Measurements from ENCODE around the gene TAS1R2.
"Not testable (repeated sequence)": the region's sequence is repeated elsewhere in the genome, so short reads cannot be mapped to it uniquely, and the experiment has no call there.

Gene TAS1R2

GRCh38 chr1:18901147-18901951 lies 41.9 kb upstream of the TAS1R2 start:
- H3K4me3 ChIP-seq (ENCODE audit: low read depth, low read length) = peak overlapping the region; percentile 80
- no peak for TF ChIP-seq CTCF (conservative IDR thresholded peaks at IDR 0.05; ENCODE audit: low read depth, low read length)
- DNase-seq (ENCODE audit: low read depth) = no peak

- no peak overlapping the region for H3K4me3 ChIP-seq (ENCODE audit: low read depth, low read length)
- no peak for TF ChIP-seq CTCF (conservative IDR thresholded peaks at IDR 0.05; ENCODE audit: low read depth, low read length)
- no peak for DNase-seq (ENCODE audit: low read depth)
These were observed 40.9 kb upstream of the TAS1R2 start for GRCh38 chr1:18900303-18900841.

GRCh38 chr1:18899363-18900049 lies 40.0 kb upstream of the TAS1R2 start:
- H3K4me3 ChIP-seq (ENCODE audit: low read depth, low read length) = no peak overlapping the region
- no peak for TF ChIP-seq CTCF (conservative IDR thresholded peaks at IDR 0.05; ENCODE audit: low read depth, low read length)
- DNase-seq (ENCODE audit: low read depth) = no peak

- no peak for DNase-seq (ENCODE audit: low read depth)
- no peak for TF ChIP-seq CTCF (conservative IDR thresholded peaks at IDR 0.05; ENCODE audit: low read depth, low read length)
- no peak overlapping the region for H3K4me3 ChIP-seq (ENCODE audit: low read depth, low read length)
These were observed 39.1 kb upstream of the TAS1R2 start for GRCh38 chr1:18898567-18898966.

- DNase-seq (ENCODE audit: low read depth) = no peak
- TF ChIP-seq CTCF (conservative IDR thresholded peaks at IDR 0.05; ENCODE audit: low read depth, low read length) = no peak
- H3K4me3 ChIP-seq (ENCODE audit: low read depth, low read length) = no peak overlapping the region
These were observed 35.9 kb upstream of the TAS1R2 start for GRCh38 chr1:18895317-18895716.

- no peak for TF ChIP-seq CTCF (conservative IDR thresholded peaks at IDR 0.05; ENCODE audit: low read depth, low read length)
- DNase-seq (ENCODE audit: low read depth) = no peak
- no peak overlapping the region for H3K4me3 ChIP-seq (ENCODE audit: low read depth, low read length)
These were observed 33.7 kb upstream of the TAS1R2 start for GRCh38 chr1:18893120-18893519.

- not testable (repeated sequence) for DNase-seq (ENCODE audit: low read depth); H3K4me3 ChIP-seq (ENCODE audit: low read depth, low read length)
These were observed 32.4 kb upstream of the TAS1R2 start for GRCh38 chr1:18891858-18892257.

Measured in choroid plexus epithelial cell (primary cell).